HepG2 (cell line): ENCODE results near the gene NAV2.

ENCODE experiments used
- GABPB1 ChIP-seq: IDR thresholded peaks from 2 replicates; pipeline ENCODE4 v1.6.1; 2016; ENCODE audit warnings: mild to moderate bottlenecking, missing genetic modification reagents, moderate library complexity, missing compliant biosample characterization
- POLR2A ChIP-seq, 2 experiments: IDR thresholded peaks; 2 replicates each; pipeline ENCODE4 v1.6.1; 2011; ENCODE audit warnings: low read depth in 2 of 2, low read length in 2 of 2, mild to moderate bottlenecking in 1 of 2, moderate library complexity in 1 of 2; ENCODE audit not compliant: insufficient read depth in 1 of 2
- TF ChIP-seq, protein P1 (sequence below): sonication (generic); formaldehyde crosslinking; IDR thresholded peaks from 2 replicates; pipeline ENCODE4 v1.5.1; 2020; ENCODE audit warnings: missing genetic modification reagents, mild to moderate bottlenecking, borderline replicate concordance

DNA sequence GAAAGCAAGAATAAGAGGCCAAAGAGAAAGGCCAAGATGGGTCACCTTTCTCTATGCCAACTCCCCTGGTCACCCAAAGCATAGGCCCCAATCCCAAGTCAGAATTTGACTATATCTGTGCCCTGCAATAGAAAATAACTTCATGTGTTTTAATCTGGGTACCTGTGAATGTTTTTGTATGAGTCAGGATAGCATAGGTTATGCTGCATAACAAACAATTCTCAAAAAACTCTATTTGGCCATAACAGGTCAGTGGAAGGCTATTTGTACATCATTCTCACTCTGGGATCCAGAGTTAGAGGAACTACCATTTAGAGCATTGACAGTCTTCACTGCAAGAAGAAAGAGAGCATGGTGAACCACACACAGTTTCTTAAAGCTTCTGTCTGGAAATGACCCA lies 280.4 kb downstream of the NAV2 start:
- TF ChIP-seq, protein P1, sequence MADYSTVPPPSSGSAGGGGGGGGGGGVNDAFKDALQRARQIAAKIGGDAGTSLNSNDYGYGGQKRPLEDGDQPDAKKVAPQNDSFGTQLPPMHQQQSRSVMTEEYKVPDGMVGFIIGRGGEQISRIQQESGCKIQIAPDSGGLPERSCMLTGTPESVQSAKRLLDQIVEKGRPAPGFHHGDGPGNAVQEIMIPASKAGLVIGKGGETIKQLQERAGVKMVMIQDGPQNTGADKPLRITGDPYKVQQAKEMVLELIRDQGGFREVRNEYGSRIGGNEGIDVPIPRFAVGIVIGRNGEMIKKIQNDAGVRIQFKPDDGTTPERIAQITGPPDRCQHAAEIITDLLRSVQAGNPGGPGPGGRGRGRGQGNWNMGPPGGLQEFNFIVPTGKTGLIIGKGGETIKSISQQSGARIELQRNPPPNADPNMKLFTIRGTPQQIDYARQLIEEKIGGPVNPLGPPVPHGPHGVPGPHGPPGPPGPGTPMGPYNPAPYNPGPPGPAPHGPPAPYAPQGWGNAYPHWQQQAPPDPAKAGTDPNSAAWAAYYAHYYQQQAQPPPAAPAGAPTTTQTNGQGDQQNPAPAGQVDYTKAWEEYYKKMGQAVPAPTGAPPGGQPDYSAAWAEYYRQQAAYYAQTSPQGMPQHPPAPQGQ (CRISPR knock-in tag), result no peak
- TF ChIP-seq POLR2A (IDR thresholded peaks at IDR 0.05; ENCODE audit: insufficient read depth in 1 of 2, low read depth in 2 of 2, low read length in 2 of 2) (no peak), GABPB1 (CRISPR knock-in tag) (no peak)
